CD4-positive, alpha-beta T cell (primary cell): ENCODE results near the gene TMEM256. TPM values are rescaled to one million over a fixed set of nuclear protein-coding genes. Genes with fewer than 3 reads are reported as not detected.
"Not testable (repeated sequence)": the region's sequence is repeated elsewhere in the genome, so short reads cannot be mapped to it uniquely, and the experiment has no call there.

Experiments used
- ATAC-seq: fragments of 200-7000 bp; cut with Tn5 transposase; one replicate; pipeline ENCODE4 v1.10.0; 2022; ENCODE audit warnings: mild to moderate bottlenecking; ENCODE audit not compliant: poor library complexity
- CTCF ChIA-PET: fragments of 350-600 bp; sonication (Branson Sonifier 250); formaldehyde crosslinking; loops from one replicate; lab custom pipeline; 2021; ENCODE audit warnings: antibody characterized with exemption, inconsistent platforms; lab: Charles Lee
- POLR2A ChIA-PET: fragments of 350-600 bp; sonication (Branson Sonifier 250); formaldehyde crosslinking; loops from one replicate; lab custom pipeline; 2021; ENCODE audit warnings: antibody characterized with exemption, inconsistent platforms; lab: Charles Lee
- DNase-seq, 14 experiments: peaks; one replicate each; pipeline ENCODE4 v3.0.0-alpha.2; 2013 to 2020; ENCODE audit warnings: mixed read lengths in 2 of 14
- H3K27ac ChIP-seq, 2 donors: one replicate each; pipeline versions ENCODE4 v1.5.1 to v1.7.0; 2013; ENCODE audit warnings: low read length in 2 of 2, low read depth in 1 of 2, mild to moderate bottlenecking in 1 of 2
- H3K27me3 ChIP-seq, 2 experiments: 1 replicate in 1 of 2; 2 replicates in 1 of 2; pipeline versions ENCODE4 v1.6.1 to v1.7.0; 2013; ENCODE audit warnings: low read length in 2 of 2, control low read depth in 1 of 2, mild to moderate bottlenecking in 1 of 2, moderate library complexity in 1 of 2; ENCODE audit not compliant: insufficient read depth in 2 of 2, control insufficient read depth in 1 of 2
- H3K36me3 ChIP-seq: one replicate; pipeline ENCODE4 v1.6.1; 2013; ENCODE audit warnings: low read length, control low read depth; ENCODE audit not compliant: insufficient read depth
- H3K4me1 ChIP-seq: one replicate; pipeline ENCODE4 v1.6.1; 2013; ENCODE audit warnings: low read length, control low read depth; ENCODE audit not compliant: insufficient read depth
- H3K4me3 ChIP-seq: one replicate; pipeline ENCODE4 v1.5.1; 2013; ENCODE audit warnings: mild to moderate bottlenecking, low read length, moderate library complexity
- H3K9me3 ChIP-seq, 2 experiments: 1 replicate in 1 of 2; 2 replicates in 1 of 2; pipeline versions ENCODE4 v1.6.1 to v1.7.0; 2013; ENCODE audit warnings: low read length in 2 of 2, mild to moderate bottlenecking in 2 of 2, control low read depth in 1 of 2, moderate library complexity in 1 of 2; ENCODE audit not compliant: control insufficient read depth in 1 of 2, insufficient read depth in 1 of 2
- H3K27ac Mint-ChIP-seq: one replicate; pipeline ENCODE4 v1.8.0; 2020; ENCODE audit warnings: mixed read lengths
- H3K27me3 Mint-ChIP-seq: one replicate; pipeline ENCODE4 v1.8.0; 2021; ENCODE audit warnings: mixed read lengths
- H3K36me3 Mint-ChIP-seq: one replicate; pipeline ENCODE4 v1.8.0; 2021; ENCODE audit warnings: low read depth, mixed read lengths
- H3K4me1 Mint-ChIP-seq: one replicate; pipeline ENCODE4 v1.8.0; 2021; ENCODE audit warnings: low read depth, mixed read lengths
- H3K4me3 Mint-ChIP-seq: one replicate; pipeline ENCODE4 v1.8.0; 2020; ENCODE audit warnings: mild to moderate bottlenecking, mixed read lengths
- H3K9me3 Mint-ChIP-seq: one replicate; pipeline ENCODE4 v1.8.0; 2020; ENCODE audit warnings: mixed read lengths
- CTCF ChIP-seq: fragments of 200-600 bp; IDR thresholded peaks from one replicate; pipeline ENCODE4 v1.8.0; 2022; ENCODE audit warnings: antibody characterized with exemption, mild to moderate bottlenecking
- intact Hi-C, 2 experiments: fragments of 100-400 bp; cut with DNase I in 1 of 2; cut with micrococcal nuclease in 1 of 2; formaldehyde crosslinking; loops; one replicate each; pipeline versions ENCODE4 v1.15.1 to v1.9.0; 2023 to 2025; cut with DNase I, micrococcal nuclease
- total RNA-seq, 174 experiments: library from RNA in 2 of 174; stranded (reverse) in 2 of 174; gene quantifications; one replicate each; pipeline ENCODE4 v1.2.3 and lab custom pipeline; 2021 to 2026

Gene TMEM256
- total RNA-seq, 2 experiments from 2014 or later: 29.0 to 29.4 TPM

DNA sequence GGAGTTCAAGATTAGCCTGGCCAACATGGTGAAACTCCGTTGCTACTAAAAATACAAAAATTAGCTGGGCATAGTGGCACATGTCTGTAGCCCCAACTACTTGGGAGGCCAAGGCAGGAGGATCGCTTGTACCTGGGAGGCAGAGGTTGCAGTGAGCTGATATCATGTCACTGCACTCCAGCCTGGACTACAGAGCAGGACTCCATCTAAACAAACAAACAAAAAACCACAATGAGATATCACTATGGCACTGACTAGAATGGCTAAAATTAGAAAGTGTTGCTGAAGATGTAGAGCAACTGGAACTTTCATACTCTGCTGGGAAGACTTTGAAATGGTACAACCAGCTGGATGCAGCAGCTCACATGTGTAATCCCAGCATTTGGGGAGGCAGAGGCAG lies 29.5 kb downstream of the TMEM256 start:
- ChIA-PET POLR2A (no interaction called here), CTCF (no interaction called here)
- Mint-ChIP-seq H3K27me3 (peaks cover 18% of the 10 kb centered on the region), H3K36me3 (no peaks in the 10 kb centered on the region), H3K9me3 (no peaks in the 10 kb centered on the region), H3K27ac (no peak overlapping the region), H3K4me3 (no peak overlapping the region), H3K4me1 (no peaks in the 10 kb centered on the region)
- ATAC-seq (no peak), DNase-seq (no peak)
- Histone ChIP-seq H3K4me3 (no peak overlapping the region), H3K9me3 (peaks cover 0 to 4% of the 10 kb centered on the region in 2 experiments), H3K4me1 (no peaks in the 10 kb centered on the region), H3K27ac (no peak overlapping the region), H3K36me3 (no peaks in the 10 kb centered on the region), H3K27me3 (no peaks in the 10 kb centered on the region)
- intact Hi-C loops: no loop called here
- TF ChIP-seq CTCF: no peak

GRCh38 chr17:7370853-7371252 lies 33.0 kb downstream of the TMEM256 start:
- POLR2A ChIA-PET: interaction anchor here (0.6 kb wide), 1 partner anchor 393 kb away, joined by 3 read pairs; no protein-coding TSS in a partner anchor
- no peak for DNase-seq
- no peaks in the 10 kb centered on the region for H3K9me3 Mint-ChIP-seq

DNA sequence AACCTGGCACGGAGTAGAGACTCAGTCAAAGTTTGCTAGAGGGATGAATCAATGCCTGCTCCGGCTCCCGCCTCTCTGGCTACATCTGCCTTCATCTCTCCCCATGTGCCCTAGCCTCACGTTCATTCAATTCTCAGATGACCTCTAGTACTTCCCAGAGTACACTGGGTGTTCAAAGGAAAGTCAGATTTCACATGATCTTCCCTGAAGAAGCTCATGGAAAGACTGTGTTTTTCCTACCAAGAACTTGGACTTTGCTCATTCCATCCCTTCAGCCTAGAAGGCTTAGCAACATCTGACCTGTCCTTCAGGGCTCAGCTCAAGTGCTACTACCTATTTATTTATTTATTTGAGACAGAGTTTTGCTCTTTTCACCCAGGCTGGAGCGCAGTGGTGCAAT lies 34.1 kb downstream of the TMEM256 start:
- no peak overlapping the region for H3K4me3 ChIP-seq
- H3K36me3 Mint-ChIP-seq: no peaks in the 10 kb centered on the region
- no peak overlapping the region for H3K4me3 Mint-ChIP-seq
- DNase-seq (no peak), ATAC-seq (no peak)
- no peaks in the 10 kb centered on the region for H3K9me3 ChIP-seq
- H3K4me1 Mint-ChIP-seq: no peaks in the 10 kb centered on the region
- H3K9me3 Mint-ChIP-seq: no peaks in the 10 kb centered on the region
- no peaks in the 10 kb centered on the region for H3K27me3 ChIP-seq
- no peak overlapping the region for H3K27ac Mint-ChIP-seq
- TF ChIP-seq CTCF: no peak
- no peaks in the 10 kb centered on the region for H3K27me3 Mint-ChIP-seq
- intact Hi-C loops: no loop called here
- H3K27ac ChIP-seq: no peak overlapping the region
- no peaks in the 10 kb centered on the region for H3K36me3 ChIP-seq
- POLR2A ChIA-PET: no interaction called here
- CTCF ChIA-PET: interaction anchor here (1.0 to 1.9 kb wide), 2 partner anchors 14 to 74 kb away, joined by 3 to 5 read pairs; no protein-coding TSS in a partner anchor
- no peaks in the 10 kb centered on the region for H3K4me1 ChIP-seq

More at GRCh38 chr17:7370853-7371252, 33.0 kb downstream of the TMEM256 start:
- no peaks in the 10 kb centered on the region for H3K4me1 Mint-ChIP-seq
- intact Hi-C loops: no loop called here
- CTCF ChIA-PET: interaction anchor here (1.0 to 1.9 kb wide), 2 partner anchors 15 to 75 kb away, joined by 3 to 5 read pairs; no protein-coding TSS in a partner anchor
- Histone ChIP-seq H3K9me3 (no peaks in the 10 kb centered on the region), H3K27ac (no peak overlapping the region), H3K4me1 (no peaks in the 10 kb centered on the region), H3K36me3 (no peaks in the 10 kb centered on the region), H3K4me3 (no peak overlapping the region), H3K27me3 (no peaks in the 10 kb centered on the region)
- no peak for TF ChIP-seq CTCF
- no peak overlapping the region for H3K27ac Mint-ChIP-seq
- no peak for ATAC-seq
- H3K36me3 Mint-ChIP-seq: no peaks in the 10 kb centered on the region
- no peaks in the 10 kb centered on the region for H3K27me3 Mint-ChIP-seq
- H3K4me3 Mint-ChIP-seq: no peak overlapping the region

GRCh38 chr17:7368599-7368994 lies 35.3 kb downstream of the TMEM256 start:
- CTCF ChIA-PET, intact Hi-C loops, H3K27ac Mint-ChIP-seq: not testable (repeated sequence)

More at GRCh38 chr17:7368599-7368994, 35.3 kb downstream of the TMEM256 start:
- not testable (repeated sequence) for H3K4me1 Mint-ChIP-seq, H3K4me1 ChIP-seq, H3K36me3 Mint-ChIP-seq, H3K4me3 Mint-ChIP-seq, DNase-seq, H3K4me3 ChIP-seq, ATAC-seq, H3K9me3 Mint-ChIP-seq, H3K27me3 Mint-ChIP-seq, H3K27ac ChIP-seq, H3K9me3 ChIP-seq, H3K27me3 ChIP-seq, H3K36me3 ChIP-seq
- POLR2A ChIA-PET: interaction anchor here (1.3 to 1.4 kb wide), 2 partner anchors 14 to 35 kb away, joined by 4 to 5 read pairs; partner anchors contain the start of gene TMEM256
